OCI-LY7 (cell line): ENCODE measurements around the gene TTC6. TPM values are rescaled to one million over a fixed set of nuclear protein-coding genes. Genes with fewer than 3 reads are reported as not detected.

ENCODE experiments used
- BruUV-seq: library from RNA; stranded (reverse); fragments of 400-500 nt; replicated peaks from 2 replicates; lab custom pipeline; 2021; lab: Mats Ljungman, UMichigan
- CTCF ChIA-PET: fragments of 300-600 bp; sonication (Branson Sonifier 250); formaldehyde crosslinking; loops from one replicate; lab custom pipeline; 2022; ENCODE audit warnings: antibody characterized with exemption; ENCODE audit not compliant: unreplicated experiment; lab: Charles Lee
- POLR2A ChIA-PET: fragments of 300-600 bp; sonication (Branson Sonifier 250); formaldehyde crosslinking; loops from one replicate; lab custom pipeline; 2022; ENCODE audit warnings: antibody characterized with exemption; lab: Charles Lee
- DNase-seq: peaks from one replicate; pipeline ENCODE4 v3.0.0-alpha.2; 2015; ENCODE audit warnings: low spot score
- H2AFZ ChIP-seq: fragments of 200-600 bp; sonication (generic), shearing (Covaris generic); 2 replicates; pipeline ENCODE4 v1.6.1; 2014; ENCODE audit warnings: mild to moderate bottlenecking, antibody characterized with exemption, low read length, moderate library complexity
- H3K27ac ChIP-seq: fragments of 200-600 bp; sonication (generic); 2 replicates; pipeline ENCODE4 v1.5.1; 2014; ENCODE audit warnings: mixed run types, low read depth, mild to moderate bottlenecking, moderate library complexity, low read length, inconsistent platforms; ENCODE audit not compliant: poor library complexity, severe bottlenecking
- H3K36me3 ChIP-seq: fragments of 200-600 bp; sonication (generic); 2 replicates; pipeline ENCODE4 v1.6.1; 2014; ENCODE audit warnings: mild to moderate bottlenecking, antibody characterized with exemption, low read length, moderate library complexity, mixed read lengths; ENCODE audit not compliant: insufficient read depth
- H3K4me1 ChIP-seq: fragments of 200-600 bp; sonication (generic); 2 replicates; pipeline ENCODE4 v1.5.1; 2014; ENCODE audit warnings: mild to moderate bottlenecking, low read length; ENCODE audit not compliant: insufficient read depth, poor library complexity, severe bottlenecking
- H3K4me2 ChIP-seq: fragments of 200-600 bp; sonication (generic); 2 replicates; pipeline ENCODE4 v1.6.1; 2014; ENCODE audit warnings: mild to moderate bottlenecking, low read length
- H3K4me3 ChIP-seq: fragments of 200-600 bp; sonication (generic); 2 replicates; pipeline ENCODE4 v1.5.1; 2014; ENCODE audit warnings: mild to moderate bottlenecking, low read depth, low read length; ENCODE audit not compliant: poor library complexity, severe bottlenecking
- H3K79me2 ChIP-seq: fragments of 200-600 bp; sonication (generic); 2 replicates; pipeline ENCODE4 v1.6.1; 2016; ENCODE audit warnings: low read depth, mild to moderate bottlenecking, low read length, moderate library complexity, mixed read lengths; ENCODE audit not compliant: insufficient read depth
- H3K9me2 ChIP-seq: fragments of 200-600 bp; sonication (generic); 2 replicates; pipeline ENCODE4 v1.6.1; 2016; ENCODE audit warnings: mild to moderate bottlenecking, low read length, mixed read lengths; ENCODE audit not compliant: insufficient read depth
- H3K9me3 ChIP-seq: fragments of 200-600 bp; sonication (generic); 2 replicates; pipeline ENCODE4 v1.6.1; 2014; ENCODE audit warnings: mild to moderate bottlenecking, mixed run types, low read length, mixed read lengths
- H4K20me1 ChIP-seq: fragments of 200-600 bp; sonication (generic); 2 replicates; pipeline ENCODE4 v1.6.1; 2014; ENCODE audit warnings: mild to moderate bottlenecking, antibody characterized with exemption, low read length, moderate library complexity, mixed read lengths; ENCODE audit not compliant: insufficient read depth
- EZH2phosphoT487 ChIP-seq: fragments of 200-600 bp; sonication (generic); IDR thresholded peaks from 2 replicates; pipeline ENCODE4 v1.6.1; 2018; ENCODE audit warnings: low read depth, borderline replicate concordance, mild to moderate bottlenecking, mixed run types, antibody characterized with exemption, low read length, moderate library complexity, mixed read lengths
- intact Hi-C: fragments of 100-400 bp; cut with micrococcal nuclease; formaldehyde crosslinking; loops from one replicate; pipeline ENCODE4 v1.10.0; 2022; ENCODE audit not compliant: unreplicated experiment
- total RNA-seq, 2 experiments: library from RNA; depleted of rRNA in 1 of 2; stranded (reverse); fragments of >200 nt in 1 of 2; shearing (Covaris generic) in 1 of 2; gene quantifications; 2 replicates each; pipeline ENCODE4 v1.2.3, GENCODE V29; 2014 to 2022
- TF ChIP-seq, protein P1 (sequence below): fragments of 200-600 bp; sonication (generic); conservative IDR thresholded peaks from 2 replicates; pipeline ENCODE4 v1.5.1; 2014; ENCODE audit warnings: mild to moderate bottlenecking, antibody characterized with exemption, low read length, moderate library complexity, mixed read lengths

The TTC6 gene
- total RNA-seq, 2 experiments from 2014 or later = not detected

DNA sequence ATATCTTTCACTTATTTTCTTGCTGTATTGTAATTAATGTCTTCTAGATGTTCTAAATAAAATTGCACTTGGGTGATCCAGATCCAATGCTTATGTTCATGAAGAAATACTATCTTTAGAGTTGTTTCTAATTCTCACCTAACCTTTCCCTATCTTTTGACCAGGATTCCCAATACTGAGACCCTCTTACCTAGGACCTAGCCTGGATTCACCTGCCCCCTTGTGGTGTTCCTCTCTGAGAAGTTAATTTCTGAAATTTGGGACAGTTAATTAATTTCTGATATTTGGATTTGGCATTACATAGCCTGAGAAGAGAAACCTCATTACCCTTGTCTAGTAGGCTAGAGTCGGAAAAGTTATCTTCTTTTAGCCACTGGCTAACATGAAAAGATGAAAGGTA lies 29.9 kb upstream of the TTC6 start:
- ChIA-PET CTCF (no interaction called here), POLR2A (no interaction called here)
- Histone ChIP-seq H3K9me2 (no peaks in the 10 kb centered on the region), H3K4me2 (no peak overlapping the region), H2AFZ (no peak overlapping the region), H3K4me3 (no peak overlapping the region), H3K9me3 (no peaks in the 10 kb centered on the region), H3K4me1 (no peaks in the 10 kb centered on the region), H3K79me2 (no peaks in the 10 kb centered on the region), H3K27ac (no peak overlapping the region), H3K36me3 (no peaks in the 10 kb centered on the region), H4K20me1 (no peaks in the 10 kb centered on the region)
- BruUV-seq = no TSS peak
- intact Hi-C loops = no loop called here
- no peak for DNase-seq
- TF ChIP-seq, protein P1, sequence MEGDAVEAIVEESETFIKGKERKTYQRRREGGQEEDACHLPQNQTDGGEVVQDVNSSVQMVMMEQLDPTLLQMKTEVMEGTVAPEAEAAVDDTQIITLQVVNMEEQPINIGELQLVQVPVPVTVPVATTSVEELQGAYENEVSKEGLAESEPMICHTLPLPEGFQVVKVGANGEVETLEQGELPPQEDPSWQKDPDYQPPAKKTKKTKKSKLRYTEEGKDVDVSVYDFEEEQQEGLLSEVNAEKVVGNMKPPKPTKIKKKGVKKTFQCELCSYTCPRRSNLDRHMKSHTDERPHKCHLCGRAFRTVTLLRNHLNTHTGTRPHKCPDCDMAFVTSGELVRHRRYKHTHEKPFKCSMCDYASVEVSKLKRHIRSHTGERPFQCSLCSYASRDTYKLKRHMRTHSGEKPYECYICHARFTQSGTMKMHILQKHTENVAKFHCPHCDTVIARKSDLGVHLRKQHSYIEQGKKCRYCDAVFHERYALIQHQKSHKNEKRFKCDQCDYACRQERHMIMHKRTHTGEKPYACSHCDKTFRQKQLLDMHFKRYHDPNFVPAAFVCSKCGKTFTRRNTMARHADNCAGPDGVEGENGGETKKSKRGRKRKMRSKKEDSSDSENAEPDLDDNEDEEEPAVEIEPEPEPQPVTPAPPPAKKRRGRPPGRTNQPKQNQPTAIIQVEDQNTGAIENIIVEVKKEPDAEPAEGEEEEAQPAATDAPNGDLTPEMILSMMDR = peak; percentile 44; the same call in 1 of the 2 replicates
- no peak for TF ChIP-seq EZH2phosphoT487

- POLR2A ChIA-PET = no interaction called here
- H4K20me1 ChIP-seq = no peaks in the 10 kb centered on the region
- no peak overlapping the region for H3K4me2 ChIP-seq
- H3K27ac ChIP-seq = no peak overlapping the region
- DNase-seq = no peak
- H2AFZ ChIP-seq = no peak overlapping the region
- H3K79me2 ChIP-seq = no peaks in the 10 kb centered on the region
- intact Hi-C loops = no loop called here
- no peaks in the 10 kb centered on the region for H3K4me1 ChIP-seq
- CTCF ChIA-PET = no interaction called here
- no TSS peak for BruUV-seq
- H3K4me3 ChIP-seq = no peak overlapping the region
- H3K9me3 ChIP-seq = no peaks in the 10 kb centered on the region
- no peaks in the 10 kb centered on the region for H3K9me2 ChIP-seq
- TF ChIP-seq, protein P1 = no peak
- TF ChIP-seq EZH2phosphoT487 = no peak
- H3K36me3 ChIP-seq = no peaks in the 10 kb centered on the region
Observed at GRCh38 chr14:37566811-37567371, 28.5 kb upstream of the TTC6 start.

GRCh38 chr14:37569729-37570128 lies 25.7 kb upstream of the TTC6 start:
- Histone ChIP-seq H3K36me3 (no peaks in the 10 kb centered on the region), H3K4me2 (no peak overlapping the region), H3K79me2 (no peaks in the 10 kb centered on the region), H4K20me1 (no peaks in the 10 kb centered on the region), H3K4me3 (no peak overlapping the region), H2AFZ (no peak overlapping the region), H3K9me2 (no peaks in the 10 kb centered on the region), H3K4me1 (no peaks in the 10 kb centered on the region), H3K27ac (no peak overlapping the region), H3K9me3 (no peaks in the 10 kb centered on the region)
- no TSS peak for BruUV-seq
- DNase-seq = no peak
- intact Hi-C loops = no loop called here
- TF ChIP-seq, protein P1 = no peak
- TF ChIP-seq EZH2phosphoT487 = no peak
- CTCF ChIA-PET = no interaction called here
- POLR2A ChIA-PET = interaction anchor here (0.6 kb wide), 1 partner anchor 150 kb away, joined by 3 read pairs; no protein-coding TSS in a partner anchor
